A549 treated with Hydrocortisone at 1 μM for 4 hours (cell line): ENCODE results near the gene COA4. TPM values are rescaled to one million over a fixed set of nuclear protein-coding genes. Genes with fewer than 3 reads are reported as not detected.

Experiments used
- total RNA-seq: library from RNA; stranded (reverse); fragments of 200-300 nt; extraction: Qiagen RNA extraction; gene quantifications from 5 replicates; pipeline ENCODE4 v1.2.3, GENCODE V29; 2022

Gene COA4
- 117 to 137 TPM (median 128 TPM) in 5 replicates for total RNA-seq

GRCh38 chr11:73876424-73877310, at the start of gene COA4, which contains the start of gene PAAF1:
Gene COA4, minus strand, starts transcription at chr11:73876846. Its CDS starts 3,468 bp downstream, at chr11:73873378.
Gene PAAF1, plus strand, starts transcription at chr11:73876999. Its CDS starts 23 bp downstream, at chr11:73877022.

Other genes starting within 250 kb of the COA4 start
- 0.44 to 1.3 TPM (median 1.2 TPM) in 5 replicates for gene PLEKHB1, start 230.3 kb downstream of the COA4 start, total RNA-seq
- gene RAB6A, start 115.8 kb downstream of the COA4 start, total RNA-seq = 50.9 to 73.7 TPM (median 63.8 TPM) in 5 replicates
- gene MRPL48, start 89.0 kb downstream of the COA4 start, total RNA-seq = 46.9 to 58.6 TPM (median 48.8 TPM) in 5 replicates
- 11.7 to 12.5 TPM (median 11.9 TPM) in 5 replicates for gene PAAF1, start 153 bp upstream of the COA4 start, total RNA-seq
- 0.47 to 0.87 TPM (median 0.68 TPM) in 5 replicates for gene DNAJB13, start 74.2 kb upstream of the COA4 start, total RNA-seq
- gene UCP2, start 106.0 kb upstream of the COA4 start, total RNA-seq = 82.4 to 114 TPM (median 86.2 TPM) in 5 replicates
- gene UCP3, start 132.2 kb upstream of the COA4 start, total RNA-seq = 0.89 to 2.0 TPM (median 1.2 TPM) in 5 replicates